Measurements from ENCODE around the gene ACVRL1. TPM values are rescaled to one million over a fixed set of nuclear protein-coding genes. Genes with fewer than 3 reads are reported as not detected.

Gene ACVRL1
- total and polyA plus RNA-seq, 2 experiments from 2014 or later: 1.4 to 4.6 TPM

GRCh38 chr12:51898506-51898905 lies 8.8 kb upstream of the ACVRL1 start:
- Histone ChIP-seq H4K20me1 (ENCODE audit: insufficient read depth, poor library complexity, severe bottlenecking) (no peaks in the 10 kb centered on the region), H3K9me2 (replicated peaks; ENCODE audit: insufficient read depth) (no peaks in the 10 kb centered on the region), H3K79me2 (no peaks in the 10 kb centered on the region), H3K36me3 (replicated peaks; ENCODE audit: insufficient read depth, low read depth) (no peaks in the 10 kb centered on the region), H3K4me3 (no peak overlapping the region), H2AFZ (no peak overlapping the region), H3K27ac (no peak overlapping the region), H3K27me3 (no peaks in the 10 kb centered on the region), H3K4me1 (ENCODE audit: insufficient read depth) (peaks cover 6% of the 10 kb centered on the region), H3K9me3 (ENCODE audit: low read depth) (no peaks in the 10 kb centered on the region), H3K4me2 (no peak overlapping the region)
- no peak for DNase-seq (ENCODE audit: low spot score)
- no peak for TF ChIP-seq CTCF (IDR thresholded peaks at IDR 0.05; ENCODE audit: poor library complexity)
- WGBS (ENCODE audit: low lambda C conversion rate, missing lambda C conversion rate): 88% methylated on average over 2 of the region's 2 CpGs

- peak; percentile 5 for DNase-seq (ENCODE audit: low spot score)
- Histone ChIP-seq H3K9me2 (replicated peaks; ENCODE audit: insufficient read depth) (no peaks in the 10 kb centered on the region), H3K79me2 (no peaks in the 10 kb centered on the region), H4K20me1 (ENCODE audit: insufficient read depth, poor library complexity, severe bottlenecking) (no peaks in the 10 kb centered on the region), H3K27ac (no peak overlapping the region), H3K4me2 (no peak overlapping the region), H3K4me3 (no peak overlapping the region), H3K36me3 (replicated peaks; ENCODE audit: insufficient read depth, low read depth) (no peaks in the 10 kb centered on the region), H3K9me3 (ENCODE audit: low read depth) (no peaks in the 10 kb centered on the region), H3K4me1 (ENCODE audit: insufficient read depth) (peaks cover 6% of the 10 kb centered on the region), H2AFZ (no peak overlapping the region), H3K27me3 (no peaks in the 10 kb centered on the region)
- TF ChIP-seq EZH2 (IDR thresholded peaks at IDR 0.05; ENCODE audit: borderline replicate concordance) (no peak), EZH2phosphoT487 (IDR thresholded peaks at IDR 0.05; ENCODE audit: low read depth, severe bottlenecking, unreplicated experiment) (no peak), CTCF (IDR thresholded peaks at IDR 0.05; ENCODE audit: poor library complexity) (no peak)
- WGBS (ENCODE audit: low lambda C conversion rate, missing lambda C conversion rate): 83% methylated on average over 9 of the region's 9 CpGs
Measured at GRCh38 chr12:51898937-51899336, 8.4 kb upstream of the ACVRL1 start.

- H3K27ac ChIP-seq: no peak overlapping the region
- TF ChIP-seq CTCF (IDR thresholded peaks at IDR 0.05; ENCODE audit: poor library complexity) (no peak), EZH2 (IDR thresholded peaks at IDR 0.05; ENCODE audit: borderline replicate concordance) (no peak), EZH2phosphoT487 (IDR thresholded peaks at IDR 0.05; ENCODE audit: low read depth, severe bottlenecking, unreplicated experiment) (no peak)
- no peaks in the 10 kb centered on the region for H3K9me2 ChIP-seq (replicated peaks; ENCODE audit: insufficient read depth)
Measured at GRCh38 chr12:51900323-51900889, 6.9 kb upstream of the ACVRL1 start.

More at GRCh38 chr12:51900323-51900889, 6.9 kb upstream of the ACVRL1 start:
- Histone ChIP-seq H4K20me1 (ENCODE audit: insufficient read depth, poor library complexity, severe bottlenecking) (no peaks in the 10 kb centered on the region), H3K27me3 (no peaks in the 10 kb centered on the region), H3K9me3 (ENCODE audit: low read depth) (no peaks in the 10 kb centered on the region), H3K36me3 (replicated peaks; ENCODE audit: insufficient read depth, low read depth) (no peaks in the 10 kb centered on the region), H3K4me3 (no peak overlapping the region), H3K4me2 (no peak overlapping the region), H3K79me2 (no peaks in the 10 kb centered on the region), H2AFZ (no peak overlapping the region), H3K4me1 (ENCODE audit: insufficient read depth) (peaks cover 6% of the 10 kb centered on the region)
- WGBS (ENCODE audit: low lambda C conversion rate, missing lambda C conversion rate): 98% methylated on average over 43 of the region's 43 CpGs
- no peak for DNase-seq (ENCODE audit: low spot score)
